Measurements from ENCODE around the gene WFDC10A.
"Not testable (repeated sequence)": the region's sequence is repeated elsewhere in the genome, so short reads cannot be mapped to it uniquely, and the experiment has no call there.

The WFDC10A gene

DNA sequence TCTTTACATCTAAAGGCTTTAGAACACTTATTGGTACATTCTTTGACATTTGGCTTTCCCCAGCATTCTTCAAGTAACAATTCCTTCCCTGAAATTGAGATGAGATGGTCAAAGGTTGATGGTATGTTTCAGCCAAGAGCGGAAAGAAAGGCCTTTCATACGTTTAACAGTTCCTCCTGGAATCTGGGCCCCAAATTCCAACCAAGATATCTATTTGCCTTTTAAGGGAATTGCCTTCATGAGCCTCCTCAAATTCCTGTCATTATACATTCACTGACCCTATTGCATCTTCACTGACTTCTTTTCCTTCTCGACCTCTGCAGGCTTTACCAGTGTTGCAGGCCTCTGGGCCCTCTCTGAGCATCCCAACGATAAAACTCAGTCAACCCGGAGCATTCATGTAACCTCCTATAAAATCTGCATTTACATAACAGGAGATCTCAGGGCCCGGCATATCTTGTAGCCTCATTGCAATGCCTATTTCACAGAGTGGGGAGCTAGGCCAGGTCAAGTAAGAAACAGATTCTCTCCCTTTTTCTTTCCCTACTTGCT, 19.8 kb downstream of the WFDC10A start:
- no peak for DNase-seq

DNA sequence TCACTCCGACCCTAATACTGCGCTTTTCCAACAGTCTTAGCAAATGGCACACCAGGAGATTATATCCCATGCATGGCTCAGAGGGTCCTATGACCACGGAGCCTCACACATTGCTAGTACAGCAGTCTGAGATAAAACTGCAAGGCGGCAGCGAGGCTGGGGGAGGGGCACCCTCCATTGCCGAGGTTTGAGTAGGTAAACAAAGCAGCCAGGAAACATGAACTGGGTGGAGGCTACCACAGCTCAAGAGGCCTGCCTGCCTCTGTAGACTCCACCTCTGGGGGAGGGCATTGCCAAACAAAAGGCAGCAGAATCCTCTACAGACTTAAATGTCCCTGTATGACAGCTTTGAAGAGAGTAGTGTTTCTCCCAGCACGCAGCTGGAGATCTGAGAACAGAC, 22.2 kb downstream of the WFDC10A start:
- DNase-seq, result not testable (repeated sequence)

DNA sequence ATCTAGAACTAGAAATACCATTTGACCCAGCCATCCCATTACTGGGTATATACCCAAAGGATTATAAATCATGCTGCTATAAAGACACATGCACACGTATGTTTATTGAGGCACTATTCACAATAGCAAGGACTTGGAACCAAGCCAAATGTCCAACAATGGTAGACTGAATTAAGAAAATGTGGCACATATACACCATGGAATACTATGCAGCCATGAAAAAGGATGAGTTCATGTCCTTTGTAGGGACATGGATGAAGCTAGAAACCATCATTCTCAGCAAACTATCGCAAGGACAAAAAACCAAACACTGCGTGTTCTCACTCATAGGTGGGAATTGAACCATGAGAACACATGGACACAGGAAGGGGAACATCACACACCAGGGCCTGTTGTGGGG, 27.5 kb downstream of the WFDC10A start:
- not testable (repeated sequence) for DNase-seq

DNA sequence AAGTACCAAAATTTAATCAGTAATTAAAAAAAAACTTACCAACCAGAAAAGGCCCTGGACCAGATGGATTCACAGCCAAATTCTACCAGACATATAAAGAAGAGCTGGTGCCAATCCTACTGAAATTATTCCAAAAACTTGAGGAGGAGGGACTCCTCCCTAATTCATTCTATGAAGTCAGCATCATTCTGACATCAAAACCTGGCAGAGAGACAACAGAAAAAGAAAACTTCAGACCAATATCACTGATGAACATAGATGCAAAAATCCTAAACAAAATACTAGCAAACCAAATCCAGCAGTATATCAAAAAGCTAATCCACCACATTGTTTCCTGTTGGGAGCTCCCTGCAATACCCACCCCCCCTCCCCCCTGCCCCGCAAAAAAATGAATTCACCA, 40.6 kb downstream of the WFDC10A start, which contains the start of gene WFDC11:
Gene WFDC11 (minus strand): TSS at position 101 of the 400 bp plus-strand sequence. CDS start 19,639 bp downstream, outside the sequence.
- no peak for DNase-seq

DNA sequence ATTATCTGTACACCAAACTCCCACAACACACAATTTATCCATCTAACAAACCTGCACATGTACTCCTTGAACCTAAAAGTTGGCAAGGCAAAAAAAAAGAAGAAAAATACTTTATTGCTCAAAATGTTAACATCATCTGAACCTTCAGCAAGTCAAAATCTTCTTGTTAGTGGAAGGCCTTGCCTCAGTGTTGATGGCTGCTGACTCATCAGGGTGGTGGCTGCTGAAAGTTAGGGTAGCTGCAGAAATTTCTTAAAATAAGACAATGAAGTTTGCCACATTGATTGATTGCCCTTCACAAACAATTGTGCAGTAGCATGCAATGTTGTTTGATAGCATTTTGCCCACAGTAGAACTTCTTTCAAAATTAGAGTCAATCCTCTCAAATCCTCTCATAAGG, 43.2 kb downstream of the WFDC10A start:
- DNase-seq, result no peak

DNA sequence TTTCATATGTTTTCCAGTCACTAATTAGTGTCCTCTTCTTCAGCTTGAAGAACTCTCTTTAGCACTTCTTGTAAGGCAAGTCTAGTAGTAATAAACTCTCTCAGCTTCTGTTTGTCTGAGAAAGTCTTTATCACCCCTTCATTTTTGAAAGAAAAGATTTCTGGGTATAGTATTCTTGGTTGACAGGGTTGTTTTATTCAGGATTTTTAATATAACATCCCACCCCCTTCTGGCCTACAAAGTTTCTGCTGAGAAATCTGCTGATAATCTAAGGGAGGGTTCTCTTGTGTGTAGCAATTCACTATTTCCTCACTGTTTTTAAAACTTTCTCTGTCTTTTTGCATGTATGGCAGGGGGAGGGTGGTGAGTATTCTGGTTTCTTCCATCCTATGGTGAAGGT, 50.1 kb downstream of the WFDC10A start:
- no peak for DNase-seq
